ENCODE data around the gene ATXN1. TPM values are rescaled to one million over a fixed set of nuclear protein-coding genes. Genes with fewer than 3 reads are reported as not detected.

The ATXN1 gene
- total RNA-seq, 1 experiment from 2014 or later: 5.6 TPM

DNA sequence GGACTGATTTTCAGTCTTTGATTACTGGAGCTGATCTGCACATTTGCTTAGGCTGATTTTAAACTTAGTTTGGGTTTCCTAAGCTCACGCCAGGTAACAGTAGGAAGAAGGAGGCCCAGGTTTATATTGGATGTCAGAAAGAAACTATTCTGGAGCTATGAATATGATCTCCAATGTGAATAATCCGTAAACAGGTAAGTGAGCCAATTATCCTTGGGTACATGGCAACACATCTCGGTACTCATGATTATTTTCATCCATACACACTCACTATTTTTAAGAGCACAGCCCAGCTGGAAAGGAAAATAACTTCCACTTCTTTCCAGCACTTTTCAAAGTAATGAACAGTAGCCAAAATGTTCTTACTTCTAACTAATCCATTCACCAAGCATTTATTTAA, 7.0 kb downstream of the ATXN1 start:
- Histone ChIP-seq H2BK120ac (ENCODE audit: low read depth, low read length, poor library complexity, severe bottlenecking) (no peak overlapping the region), H3K18ac (ENCODE audit: insufficient read length, low read depth, low read length) (no peak overlapping the region), H3K9me3 (ENCODE audit: control insufficient read depth, low read depth, low read length) (no peaks in the 10 kb centered on the region), H4K20me1 (ENCODE audit: control insufficient read depth, insufficient read depth, insufficient read length) (no peaks in the 10 kb centered on the region), H2BK12ac (ENCODE audit: insufficient read length, low read depth, low read length) (no peak overlapping the region), H3K4me2 (ENCODE audit: insufficient read depth, insufficient read length, low read length) (no peak overlapping the region), H3K56ac (ENCODE audit: insufficient read length, low read depth, low read length) (no peak overlapping the region), H3K79me2 (ENCODE audit: insufficient read depth, low read length) (no peaks in the 10 kb centered on the region), H2AK5ac (ENCODE audit: insufficient read length, low read length) (no peak overlapping the region), H3T11ph (ENCODE audit: low read length) (no peak overlapping the region), H3K23me2 (ENCODE audit: insufficient read length, low read depth, low read length, poor library complexity, severe bottlenecking) (peaks cover 1% of the 10 kb centered on the region), H3K79me1 (ENCODE audit: insufficient read depth, low read depth, low read length, poor library complexity, severe bottlenecking) (no peaks in the 10 kb centered on the region), H2BK20ac (ENCODE audit: low read depth, low read length, poor library complexity, severe bottlenecking) (no peak overlapping the region), H3K4ac (ENCODE audit: low read depth, low read length) (no peak overlapping the region), H3K14ac (ENCODE audit: insufficient read depth, low read length) (no peak overlapping the region), H4K91ac (ENCODE audit: insufficient read length, low read depth, low read length) (no peak overlapping the region), H3K23ac (ENCODE audit: insufficient read length, low read depth, low read length) (no peak overlapping the region), H2BK15ac (ENCODE audit: low read depth, low read length) (no peak overlapping the region), H2BK5ac (ENCODE audit: insufficient read length, low read length) (no peak overlapping the region), H3K27me3 (ENCODE audit: insufficient read depth, low read length) (no peaks in the 10 kb centered on the region; the same call in 1 of the 2 replicates), H4K5ac (ENCODE audit: insufficient read length, low read depth, low read length) (no peak overlapping the region), H3K9ac (ENCODE audit: extremely low read depth, insufficient read length, low read length) (no peak overlapping the region), H3K4me1 (ENCODE audit: insufficient read depth, low read length) (peaks cover 5% of the 10 kb centered on the region), H4K8ac (replicated peaks; ENCODE audit: insufficient read length, low read depth, low read length) (no peak overlapping the region), H3K27ac (ENCODE audit: insufficient read length, low read depth, low read length) (no peak overlapping the region), H2AFZ (ENCODE audit: low read length) (no peak overlapping the region)
- TF ChIP-seq, protein P1, sequence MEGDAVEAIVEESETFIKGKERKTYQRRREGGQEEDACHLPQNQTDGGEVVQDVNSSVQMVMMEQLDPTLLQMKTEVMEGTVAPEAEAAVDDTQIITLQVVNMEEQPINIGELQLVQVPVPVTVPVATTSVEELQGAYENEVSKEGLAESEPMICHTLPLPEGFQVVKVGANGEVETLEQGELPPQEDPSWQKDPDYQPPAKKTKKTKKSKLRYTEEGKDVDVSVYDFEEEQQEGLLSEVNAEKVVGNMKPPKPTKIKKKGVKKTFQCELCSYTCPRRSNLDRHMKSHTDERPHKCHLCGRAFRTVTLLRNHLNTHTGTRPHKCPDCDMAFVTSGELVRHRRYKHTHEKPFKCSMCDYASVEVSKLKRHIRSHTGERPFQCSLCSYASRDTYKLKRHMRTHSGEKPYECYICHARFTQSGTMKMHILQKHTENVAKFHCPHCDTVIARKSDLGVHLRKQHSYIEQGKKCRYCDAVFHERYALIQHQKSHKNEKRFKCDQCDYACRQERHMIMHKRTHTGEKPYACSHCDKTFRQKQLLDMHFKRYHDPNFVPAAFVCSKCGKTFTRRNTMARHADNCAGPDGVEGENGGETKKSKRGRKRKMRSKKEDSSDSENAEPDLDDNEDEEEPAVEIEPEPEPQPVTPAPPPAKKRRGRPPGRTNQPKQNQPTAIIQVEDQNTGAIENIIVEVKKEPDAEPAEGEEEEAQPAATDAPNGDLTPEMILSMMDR (conservative IDR thresholded peaks at IDR 0.05): no peak
- Mint-ChIP-seq H3K36me3 (ENCODE audit: insufficient read depth in 1 of 3, low read depth in 3 of 3) (no peaks in the 10 kb centered on the region), H3K27me3 (ENCODE audit: low read depth) (peaks cover 11% of the 10 kb centered on the region), H3K4me1 (peaks cover 28 to 32% of the 10 kb centered on the region in 2 experiments), H3K27ac (no peak overlapping the region), H3K9me3 (no peaks in the 10 kb centered on the region), H3K4me3 (no peak overlapping the region)
- no CpG with 5 or more reads among the region's 3 CpGs for WGBS (ENCODE audit: extremely low coverage, insufficient read length, low lambda C conversion rate)
- DNase-seq: no peak
